Measurements from ENCODE around the gene MRM2. TPM values are rescaled to one million over a fixed set of nuclear protein-coding genes. Genes with fewer than 3 reads are reported as not detected.

MRM2 gene
- total RNA-seq, 1 donor from 2014 or later = 16.7 TPM

DNA sequence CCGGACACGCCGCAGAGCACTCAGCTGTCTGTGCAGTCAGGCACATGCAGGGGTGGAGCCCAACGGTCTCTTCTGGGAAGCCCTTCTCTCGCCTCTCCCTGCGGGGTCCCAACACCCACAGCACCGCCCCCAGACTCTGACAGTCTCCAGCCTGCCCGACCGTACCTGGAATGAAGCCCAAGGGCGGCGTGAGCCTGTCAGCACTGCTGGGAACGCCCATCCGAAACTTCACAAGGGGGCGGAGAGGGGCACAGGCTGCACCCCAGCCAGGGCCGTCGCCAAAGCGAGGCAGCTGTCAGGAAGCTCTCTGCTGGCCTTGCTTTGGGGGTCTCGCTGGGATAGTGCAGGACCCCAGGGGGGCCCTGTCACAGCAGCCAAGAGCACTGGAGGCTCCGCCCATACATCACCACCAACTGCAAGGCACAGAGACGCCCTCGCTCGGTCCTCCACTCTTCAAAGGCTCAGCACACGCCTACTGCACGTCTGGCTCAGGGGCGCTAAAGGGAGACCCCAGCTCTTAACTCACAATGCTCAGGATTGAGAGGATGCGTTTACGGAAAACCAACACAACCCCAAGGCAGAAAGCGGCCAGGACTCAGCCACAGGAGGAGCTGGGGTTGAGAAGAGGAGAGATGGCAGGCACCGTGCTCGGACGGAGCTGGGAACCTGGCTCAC is 40.2 kb downstream of the MRM2 start:
- Histone ChIP-seq H3K27ac (ENCODE audit: low read depth, low read length) (no peak overlapping the region), H3K4me1 (ENCODE audit: control insufficient read depth in 3 of 3, insufficient read depth in 3 of 3, low read length in 3 of 3) (peaks cover 8 to 18% (median 15%) of the 10 kb centered on the region in 3 donors), H3K36me3 (ENCODE audit: control insufficient read depth in 3 of 3, insufficient read depth in 3 of 3, low read length in 3 of 3) (peaks cover 4 to 11% (median 9%) of the 10 kb centered on the region in 3 donors), H3K9ac (ENCODE audit: low read depth in 1 of 3, low read length in 3 of 3) (no peak overlapping the region), H3K9me3 (ENCODE audit: control insufficient read depth in 3 of 3, low read length in 3 of 3) (no peaks in the 10 kb centered on the region), H3K27me3 (ENCODE audit: control insufficient read depth in 3 of 3, insufficient read depth in 3 of 3, low read length in 3 of 3) (no peaks in the 10 kb centered on the region), H3K4me3 (ENCODE audit: low read length in 3 of 3) (no peak overlapping the region)

DNA sequence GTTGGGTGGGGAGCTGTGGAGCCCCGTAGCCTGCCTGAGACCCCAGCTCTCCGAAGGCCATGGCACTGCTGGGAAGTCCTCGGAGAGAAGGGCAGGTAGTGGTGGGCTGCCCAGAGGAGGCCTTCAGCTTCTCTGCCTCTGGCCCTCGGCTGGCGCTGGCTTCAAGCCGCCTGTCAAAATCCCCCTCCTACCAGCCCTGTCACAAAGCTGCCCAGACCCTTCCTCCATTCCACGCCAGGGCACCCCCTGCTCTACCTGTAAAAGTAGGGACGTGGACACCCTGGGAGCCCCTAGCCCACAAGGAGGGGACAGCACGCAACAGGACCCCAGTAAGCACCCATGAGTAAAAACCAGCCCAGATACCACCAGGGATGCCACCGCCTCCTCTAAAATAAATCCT is 40.9 kb downstream of the MRM2 start:
- Histone ChIP-seq H3K4me3 (ENCODE audit: low read length in 3 of 3) (no peak overlapping the region), H3K27ac (ENCODE audit: low read depth, low read length) (no peak overlapping the region), H3K27me3 (ENCODE audit: control insufficient read depth in 3 of 3, insufficient read depth in 3 of 3, low read length in 3 of 3) (no peaks in the 10 kb centered on the region), H3K4me1 (ENCODE audit: control insufficient read depth in 3 of 3, insufficient read depth in 3 of 3, low read length in 3 of 3) (peaks cover 15 to 25% (median 22%) of the 10 kb centered on the region in 3 donors), H3K9me3 (ENCODE audit: control insufficient read depth in 3 of 3, low read length in 3 of 3) (no peaks in the 10 kb centered on the region), H3K36me3 (ENCODE audit: control insufficient read depth in 3 of 3, insufficient read depth in 3 of 3, low read length in 3 of 3) (peaks cover 4 to 11% (median 9%) of the 10 kb centered on the region in 3 donors), H3K9ac (ENCODE audit: low read depth in 1 of 3, low read length in 3 of 3) (no peak overlapping the region)

DNA sequence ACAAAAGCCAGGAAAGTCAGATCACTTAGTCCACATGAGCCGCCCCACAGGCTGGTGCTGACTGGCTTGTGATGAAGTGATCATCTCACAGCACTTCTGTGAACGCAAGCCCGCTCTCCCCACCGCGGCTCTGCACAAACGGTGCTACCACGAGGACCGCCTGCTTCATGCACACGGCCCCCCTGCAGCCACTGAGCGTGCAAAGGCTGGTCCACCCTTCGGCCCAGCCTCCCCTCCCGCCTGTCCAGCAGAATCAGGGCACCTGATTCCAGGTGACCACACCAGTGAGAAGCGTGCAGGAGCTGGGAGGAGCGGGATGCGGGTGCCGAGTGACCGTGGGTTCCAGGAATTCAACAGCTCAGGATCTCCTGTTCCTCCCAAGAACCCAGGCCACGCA is 41.4 kb downstream of the MRM2 start:
- H3K4me3 ChIP-seq (ENCODE audit: low read length in 3 of 3) = no peak overlapping the region
- H3K9ac ChIP-seq (ENCODE audit: low read depth in 1 of 3, low read length in 3 of 3) = no peak overlapping the region
- H3K4me1 ChIP-seq (ENCODE audit: control insufficient read depth in 3 of 3, insufficient read depth in 3 of 3, low read length in 3 of 3) = peaks cover 20 to 30% (median 28%) of the 10 kb centered on the region in 3 donors
- H3K27ac ChIP-seq (ENCODE audit: low read depth, low read length) = no peak overlapping the region
- H3K36me3 ChIP-seq (ENCODE audit: control insufficient read depth in 3 of 3, insufficient read depth in 3 of 3, low read length in 3 of 3) = peaks cover 4 to 11% (median 9%) of the 10 kb centered on the region in 3 donors
- H3K27me3 ChIP-seq (ENCODE audit: control insufficient read depth in 3 of 3, insufficient read depth in 3 of 3, low read length in 3 of 3) = no peaks in the 10 kb centered on the region
- H3K9me3 ChIP-seq (ENCODE audit: control insufficient read depth in 3 of 3, low read length in 3 of 3) = no peaks in the 10 kb centered on the region

DNA sequence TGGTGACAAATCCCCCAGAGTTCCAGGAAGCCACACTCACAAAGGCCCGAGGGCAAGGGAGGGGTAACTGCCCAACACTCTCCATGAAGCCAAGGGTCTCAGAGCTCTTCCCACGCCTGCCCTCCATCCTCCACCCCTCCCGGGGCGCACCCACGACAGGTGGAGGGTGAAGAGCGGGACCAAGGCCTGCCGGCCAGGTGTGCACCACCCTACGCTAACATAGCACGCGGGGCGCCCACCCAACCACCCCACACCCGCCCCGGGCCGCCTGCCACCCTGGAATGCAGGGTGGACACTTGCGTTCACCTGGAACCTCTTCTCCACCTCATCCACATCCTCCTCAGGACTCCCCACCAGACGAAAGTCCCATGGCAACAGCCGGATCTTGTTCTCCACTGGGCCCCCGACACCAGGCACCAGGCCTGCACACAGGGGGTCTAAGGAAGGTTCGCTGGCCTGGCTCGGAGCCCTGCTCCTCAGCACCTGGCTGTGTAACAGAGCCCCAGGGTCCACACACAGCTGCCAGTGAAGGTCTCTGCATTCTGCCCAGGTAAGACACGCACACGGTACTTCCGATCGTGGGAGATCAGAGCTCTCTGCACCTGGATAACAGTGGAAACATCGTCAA is 41.9 kb downstream of the MRM2 start:
- Histone ChIP-seq H3K9ac (ENCODE audit: low read depth in 1 of 3, low read length in 3 of 3) (no peak overlapping the region), H3K36me3 (ENCODE audit: control insufficient read depth in 3 of 3, insufficient read depth in 3 of 3, low read length in 3 of 3) (peaks cover 4 to 11% (median 9%) of the 10 kb centered on the region in 3 donors), H3K4me1 (ENCODE audit: control insufficient read depth in 3 of 3, insufficient read depth in 3 of 3, low read length in 3 of 3) (peaks cover 25 to 36% (median 33%) of the 10 kb centered on the region in 3 donors), H3K4me3 (ENCODE audit: low read length in 3 of 3) (no peak overlapping the region), H3K27me3 (ENCODE audit: control insufficient read depth in 3 of 3, insufficient read depth in 3 of 3, low read length in 3 of 3) (no peaks in the 10 kb centered on the region), H3K9me3 (ENCODE audit: control insufficient read depth in 3 of 3, low read length in 3 of 3) (no peaks in the 10 kb centered on the region), H3K27ac (ENCODE audit: low read depth, low read length) (no peak overlapping the region)

DNA sequence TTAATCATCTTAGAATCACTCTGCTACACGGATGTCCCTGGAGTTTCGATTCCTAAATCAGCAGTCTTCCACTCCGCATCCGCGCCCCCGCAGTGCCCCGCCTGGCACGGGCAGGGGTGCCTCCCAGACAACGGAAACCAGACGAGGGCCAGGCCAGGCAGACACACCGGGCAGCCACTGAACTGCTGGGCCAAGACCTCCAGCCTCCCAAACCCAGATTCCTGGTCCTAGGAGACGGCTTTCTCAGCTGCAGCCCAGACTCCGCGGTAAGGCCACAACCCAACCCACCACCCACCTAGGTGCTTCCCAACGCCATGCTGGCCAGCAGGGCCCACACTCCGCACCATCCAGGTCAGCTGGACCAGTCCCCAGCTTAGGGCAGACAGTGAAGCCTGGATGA is 42.5 kb downstream of the MRM2 start:
- Histone ChIP-seq H3K4me3 (ENCODE audit: low read length in 3 of 3) (no peak overlapping the region), H3K36me3 (ENCODE audit: control insufficient read depth in 3 of 3, insufficient read depth in 3 of 3, low read length in 3 of 3) (peaks cover 4 to 11% (median 9%) of the 10 kb centered on the region in 3 donors), H3K9me3 (ENCODE audit: control insufficient read depth in 3 of 3, low read length in 3 of 3) (no peaks in the 10 kb centered on the region), H3K9ac (ENCODE audit: low read depth in 1 of 3, low read length in 3 of 3) (no peak overlapping the region), H3K27me3 (ENCODE audit: control insufficient read depth in 3 of 3, insufficient read depth in 3 of 3, low read length in 3 of 3) (no peaks in the 10 kb centered on the region), H3K27ac (ENCODE audit: low read depth, low read length) (no peak overlapping the region), H3K4me1 (ENCODE audit: control insufficient read depth in 3 of 3, insufficient read depth in 3 of 3, low read length in 3 of 3) (peaks cover 27 to 39% (median 33%) of the 10 kb centered on the region in 3 donors)

DNA sequence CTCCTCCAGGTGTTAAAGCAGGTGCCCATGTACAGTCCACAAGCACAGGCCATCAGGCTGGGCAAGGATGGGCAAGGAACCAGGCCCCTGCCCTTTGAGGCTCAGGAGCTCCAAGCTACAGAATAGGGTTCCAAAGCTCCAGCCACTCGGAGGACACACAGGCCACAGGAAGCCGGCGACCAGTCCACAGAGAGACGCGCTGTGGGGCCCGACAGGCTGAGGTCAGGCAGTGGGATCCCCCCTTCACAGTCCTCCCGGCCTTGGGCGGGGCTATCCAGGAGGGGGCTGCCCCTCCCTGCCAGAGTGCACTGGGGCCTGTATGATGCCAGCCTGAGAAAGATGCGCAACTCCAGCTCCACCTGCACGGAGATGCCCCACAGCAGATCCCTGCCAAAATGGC is 43.2 kb downstream of the MRM2 start:
- no peak overlapping the region for H3K9ac ChIP-seq (ENCODE audit: low read depth in 1 of 3, low read length in 3 of 3)
- no peak overlapping the region for H3K27ac ChIP-seq (ENCODE audit: low read depth, low read length)
- H3K4me3 ChIP-seq (ENCODE audit: low read length in 3 of 3) = no peak overlapping the region
- no peaks in the 10 kb centered on the region for H3K27me3 ChIP-seq (ENCODE audit: control insufficient read depth in 3 of 3, insufficient read depth in 3 of 3, low read length in 3 of 3)
- H3K4me1 ChIP-seq (ENCODE audit: control insufficient read depth in 3 of 3, insufficient read depth in 3 of 3, low read length in 3 of 3) = peaks cover 27 to 43% (median 35%) of the 10 kb centered on the region in 3 donors
- H3K36me3 ChIP-seq (ENCODE audit: control insufficient read depth in 3 of 3, insufficient read depth in 3 of 3, low read length in 3 of 3) = peaks cover 4 to 9% (median 7%) of the 10 kb centered on the region in 3 donors
- H3K9me3 ChIP-seq (ENCODE audit: control insufficient read depth in 3 of 3, low read length in 3 of 3) = no peaks in the 10 kb centered on the region

DNA sequence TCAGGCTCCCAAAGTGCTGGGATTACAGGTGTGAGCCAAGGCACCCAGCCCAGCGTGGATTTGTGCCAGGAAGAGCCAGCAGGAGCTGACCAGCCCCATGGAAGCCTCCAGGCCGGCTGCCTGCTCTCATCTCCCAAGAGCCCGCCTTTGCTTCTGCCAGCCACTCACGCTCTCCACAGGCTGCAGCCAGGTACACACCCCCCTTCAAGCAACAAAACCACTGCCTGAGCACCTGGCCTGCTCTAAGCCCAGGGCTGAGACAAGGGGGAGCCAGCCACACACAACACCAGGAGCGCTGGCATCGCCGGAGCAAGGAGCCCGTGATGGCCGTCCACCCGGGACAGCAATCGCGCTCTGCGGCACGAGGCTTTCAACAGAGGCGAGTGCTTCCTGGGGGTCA is 43.8 kb downstream of the MRM2 start:
- no peak overlapping the region for H3K9ac ChIP-seq (ENCODE audit: low read depth in 1 of 3, low read length in 3 of 3)
- H3K27ac ChIP-seq (ENCODE audit: low read depth, low read length) = no peak overlapping the region
- H3K4me3 ChIP-seq (ENCODE audit: low read length in 3 of 3) = no peak overlapping the region
- H3K9me3 ChIP-seq (ENCODE audit: control insufficient read depth in 3 of 3, low read length in 3 of 3) = no peaks in the 10 kb centered on the region
- peaks cover 32 to 45% (median 35%) of the 10 kb centered on the region in 3 donors for H3K4me1 ChIP-seq (ENCODE audit: control insufficient read depth in 3 of 3, insufficient read depth in 3 of 3, low read length in 3 of 3)
- H3K27me3 ChIP-seq (ENCODE audit: control insufficient read depth in 3 of 3, insufficient read depth in 3 of 3, low read length in 3 of 3) = no peaks in the 10 kb centered on the region
- H3K36me3 ChIP-seq (ENCODE audit: control insufficient read depth in 3 of 3, insufficient read depth in 3 of 3, low read length in 3 of 3) = peaks cover 4 to 9% (median 7%) of the 10 kb centered on the region in 3 donors

DNA sequence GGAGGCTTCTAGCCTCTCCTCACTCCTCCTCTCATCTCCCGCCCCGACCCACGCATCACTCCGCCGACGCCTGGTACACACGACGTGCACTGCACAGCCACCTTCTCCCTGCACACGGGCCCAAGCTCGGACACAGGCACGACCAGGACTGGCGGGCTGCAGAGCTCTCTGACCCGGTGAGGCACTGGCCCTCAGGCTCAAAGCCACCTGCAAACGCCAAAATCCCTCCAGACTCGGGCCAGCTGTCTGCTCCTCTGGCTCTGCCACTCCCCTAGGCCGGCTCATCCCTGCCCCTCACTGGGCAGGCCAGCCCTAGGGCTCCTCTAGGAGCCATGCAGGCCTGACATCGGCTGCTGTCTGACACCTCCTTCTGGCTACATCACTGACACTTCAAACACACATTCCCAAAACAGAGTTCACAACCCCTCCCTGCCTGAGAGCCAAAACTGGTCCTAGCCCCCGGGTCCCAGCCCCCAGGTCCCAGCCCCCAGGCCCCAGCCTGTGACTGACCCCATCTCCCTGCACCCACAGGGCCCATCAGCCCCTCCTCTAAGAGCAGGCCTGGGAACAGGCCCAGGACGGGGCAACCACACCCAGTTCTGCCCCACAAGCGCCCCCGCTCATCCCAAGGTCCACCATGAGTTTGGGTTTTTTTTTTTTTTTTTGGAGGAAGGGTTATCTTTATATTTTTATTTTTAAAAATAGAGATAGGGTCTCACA is 44.4 kb downstream of the MRM2 start:
- H3K4me3 ChIP-seq (ENCODE audit: low read length in 3 of 3) = no peak overlapping the region
- no peaks in the 10 kb centered on the region for H3K9me3 ChIP-seq (ENCODE audit: control insufficient read depth in 3 of 3, low read length in 3 of 3)
- H3K9ac ChIP-seq (ENCODE audit: low read depth in 1 of 3, low read length in 3 of 3) = no peak overlapping the region
- H3K4me1 ChIP-seq (ENCODE audit: control insufficient read depth in 3 of 3, insufficient read depth in 3 of 3, low read length in 3 of 3) = peaks cover 34 to 51% (median 35%) of the 10 kb centered on the region in 3 donors
- H3K36me3 ChIP-seq (ENCODE audit: control insufficient read depth in 3 of 3, insufficient read depth in 3 of 3, low read length in 3 of 3) = peaks cover 4 to 9% (median 7%) of the 10 kb centered on the region in 3 donors
- H3K27ac ChIP-seq (ENCODE audit: low read depth, low read length) = no peak overlapping the region
- no peaks in the 10 kb centered on the region for H3K27me3 ChIP-seq (ENCODE audit: control insufficient read depth in 3 of 3, insufficient read depth in 3 of 3, low read length in 3 of 3)

DNA sequence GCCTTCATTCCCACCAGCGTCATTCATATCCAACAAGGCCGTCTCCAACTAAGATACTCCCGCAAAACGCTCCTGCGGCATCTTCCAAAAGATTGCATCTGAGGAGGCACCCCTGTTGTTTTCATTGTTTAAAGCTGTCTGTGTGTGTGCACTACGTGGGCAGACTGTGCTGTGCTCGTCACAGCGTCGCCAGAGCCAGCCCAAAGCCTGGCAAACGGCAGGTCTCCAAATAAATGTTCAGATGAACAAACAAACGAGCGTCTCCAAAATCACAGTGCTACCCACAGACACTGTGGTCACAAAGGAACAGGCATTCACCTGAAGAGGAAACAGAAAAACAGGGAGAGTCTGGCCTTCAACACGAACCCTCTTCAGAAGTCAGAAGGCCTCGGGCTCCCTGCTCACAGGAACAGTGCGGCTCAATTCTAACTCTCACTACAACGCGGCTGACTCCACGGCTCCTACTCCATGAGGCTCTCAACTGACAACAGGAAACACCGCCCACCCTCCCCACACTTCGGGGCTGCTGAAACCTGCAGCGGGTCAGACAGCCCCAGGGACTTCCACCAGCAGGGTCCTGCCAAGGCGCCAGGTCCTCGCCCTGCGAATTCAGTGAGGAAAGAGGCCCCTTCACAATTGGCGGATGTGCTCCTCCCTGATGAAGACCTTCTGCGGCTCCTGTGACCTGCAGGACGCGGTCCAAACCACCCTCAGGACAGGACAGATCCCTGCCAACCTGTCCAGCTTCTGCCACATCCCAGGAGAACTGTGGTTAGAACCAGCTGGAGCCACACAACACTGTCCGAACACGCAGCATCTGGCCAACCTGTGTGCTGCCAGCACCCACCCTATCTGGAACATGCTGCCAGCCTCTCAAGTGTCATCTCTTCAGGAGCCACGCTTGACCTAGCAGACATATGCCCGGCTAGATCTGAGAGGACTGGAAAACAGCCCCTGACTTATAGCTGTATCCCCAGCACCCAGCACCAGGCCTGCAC is 45.3 kb downstream of the MRM2 start:
- Histone ChIP-seq H3K36me3 (ENCODE audit: control insufficient read depth in 3 of 3, insufficient read depth in 3 of 3, low read length in 3 of 3) (peaks cover 4 to 9% (median 7%) of the 10 kb centered on the region in 3 donors), H3K4me1 (ENCODE audit: control insufficient read depth in 3 of 3, insufficient read depth in 3 of 3, low read length in 3 of 3) (peaks cover 31 to 55% (median 37%) of the 10 kb centered on the region in 3 donors), H3K4me3 (ENCODE audit: low read length in 3 of 3) (no peak overlapping the region), H3K9ac (ENCODE audit: low read depth in 1 of 3, low read length in 3 of 3) (peak overlapping the region in 1 of 3 donors; percentile 16), H3K9me3 (ENCODE audit: control insufficient read depth in 3 of 3, low read length in 3 of 3) (no peaks in the 10 kb centered on the region), H3K27me3 (ENCODE audit: control insufficient read depth in 3 of 3, insufficient read depth in 3 of 3, low read length in 3 of 3) (no peaks in the 10 kb centered on the region), H3K27ac (ENCODE audit: low read depth, low read length) (peak overlapping the region; percentile 20)
